SK-N-SH (cell line): ENCODE results near the gene FOCAD. TPM values are rescaled to one million over a fixed set of nuclear protein-coding genes. Genes with fewer than 3 reads are reported as not detected.

ENCODE experiments used
- CTCF ChIA-PET: fragments of 300-600, 350-600 bp; formaldehyde crosslinking; extraction: SDS; loops from one replicate; lab custom pipeline; 2021; lab: Yijun Ruan, JAX
- POLR2A ChIA-PET: fragments of 350-600 bp; sonication (Branson Sonifier 250); formaldehyde crosslinking; extraction: SDS; loops from one replicate; lab custom pipeline; 2020; ENCODE audit warnings: antibody characterized with exemption, inconsistent platforms; lab: Yijun Ruan, JAX
- DNase-seq: peaks from one replicate; pipeline ENCODE4 v3.0.0; 2012
- H2AFZ ChIP-seq: fragments of 200-600 bp; sonication (generic); 2 replicates; pipeline ENCODE4 v1.8.1; 2016; ENCODE audit warnings: antibody characterized with exemption, mild to moderate bottlenecking, low read depth
- H3F3A ChIP-seq: fragments of 200-600 bp; sonication (generic); replicated peaks from 2 replicates; pipeline ENCODE3; 2016; ENCODE audit warnings: antibody characterized with exemption, mild to moderate bottlenecking; ENCODE audit not compliant: insufficient read depth
- H3K27ac ChIP-seq, 2 experiments: fragments of 200-500 bp in 1 of 2; fragments of 200-600 bp in 1 of 2; sonication (Bioruptor generic) in 1 of 2; sonication (generic), shearing (Covaris generic) in 1 of 2; 2 replicates each; pipeline versions ENCODE4 v1.5.1 to v1.6.1; 2014 to 2016; ENCODE audit warnings: low read depth in 2 of 2, inconsistent platforms in 1 of 2, low read length in 1 of 2, mild to moderate bottlenecking in 1 of 2, mixed read lengths in 1 of 2
- H3K27me3 ChIP-seq: fragments of 200-600 bp; sonication (generic), shearing (Covaris generic); 2 replicates; pipeline ENCODE4 v1.6.1; 2016; ENCODE audit warnings: mixed run types; ENCODE audit not compliant: insufficient read depth
- H3K36me3 ChIP-seq, 2 experiments: fragments of 200-500 bp in 1 of 2; fragments of 200-600 bp in 1 of 2; sonication (Bioruptor generic) in 1 of 2; sonication (generic) in 1 of 2; replicated peaks in 1 of 2; 2 replicates each; pipeline versions ENCODE3 to v1.5.1; 2014 to 2016; ENCODE audit warnings: low read length in 1 of 2, mild to moderate bottlenecking in 1 of 2; ENCODE audit not compliant: insufficient read depth in 2 of 2, control insufficient read depth in 1 of 2
- H3K4me1 ChIP-seq, 2 experiments: fragments of 200-500 bp in 1 of 2; fragments of 200-600 bp in 1 of 2; sonication (Bioruptor generic) in 1 of 2; sonication (generic), shearing (Covaris generic) in 1 of 2; 2 replicates each; pipeline versions ENCODE4 v1.5.1 to v1.6.1; 2014 to 2016; ENCODE audit warnings: low read depth in 1 of 2, low read length in 1 of 2, mixed run types in 1 of 2; ENCODE audit not compliant: insufficient read depth in 2 of 2, control insufficient read depth in 1 of 2
- H3K4me2 ChIP-seq: fragments of 200-600 bp; sonication (generic), shearing (Covaris generic); 2 replicates; pipeline ENCODE4 v1.6.1; 2017; ENCODE audit warnings: mixed run types
- H3K4me3 ChIP-seq, 2 experiments: fragments of 200-500 bp in 1 of 2; fragments of 200-600 bp in 1 of 2; sonication (Bioruptor generic) in 1 of 2; sonication (generic), shearing (Covaris generic) in 1 of 2; 2 replicates each; pipeline versions ENCODE4 v1.5.1 to v1.8.1; 2014 to 2016; ENCODE audit warnings: low read depth in 2 of 2, inconsistent platforms in 1 of 2, low read length in 1 of 2, mild to moderate bottlenecking in 1 of 2, mixed read lengths in 1 of 2, moderate library complexity in 1 of 2
- H3K79me2 ChIP-seq: fragments of 200-600 bp; sonication (generic); 2 replicates; pipeline ENCODE4 v1.8.1; 2017; ENCODE audit warnings: mild to moderate bottlenecking; ENCODE audit not compliant: insufficient read depth
- H3K9ac ChIP-seq: fragments of 200-600 bp; sonication (generic); 2 replicates; pipeline ENCODE4 v1.6.1; 2017; ENCODE audit warnings: mixed run types
- H3K9me2 ChIP-seq: fragments of 200-600 bp; sonication (generic); 2 replicates; pipeline ENCODE4 v1.6.1; 2017; ENCODE audit warnings: mixed run types
- H3K9me3 ChIP-seq: fragments of 200-600 bp; sonication (generic); 2 replicates; pipeline ENCODE4 v1.6.1; 2017; ENCODE audit warnings: mixed run types, mild to moderate bottlenecking, moderate library complexity
- H4K20me1 ChIP-seq: fragments of 200-600 bp; sonication (generic); 2 replicates; pipeline ENCODE4 v1.6.1; 2017; ENCODE audit warnings: mild to moderate bottlenecking, mixed run types; ENCODE audit not compliant: insufficient read depth
- FOSL2 ChIP-seq: IDR thresholded peaks from 2 replicates; pipeline ENCODE4 v1.4.0; 2012; ENCODE audit warnings: low read depth, mild to moderate bottlenecking, moderate library complexity, borderline replicate concordance
- FOXJ3 ChIP-seq: sonication (generic); formaldehyde crosslinking; IDR thresholded peaks from 2 replicates; pipeline ENCODE4 v1.5.1; 2020; ENCODE audit warnings: mild to moderate bottlenecking, missing genetic modification reagents
- GATA2 ChIP-seq: sonication (generic); formaldehyde crosslinking; IDR thresholded peaks from 2 replicates; pipeline ENCODE4 v1.5.0; 2020; ENCODE audit warnings: mild to moderate bottlenecking, missing genetic modification reagents
- MEF2A ChIP-seq: IDR thresholded peaks from 2 replicates; pipeline ENCODE4 v1.4.0; 2012; ENCODE audit warnings: low read depth, borderline replicate concordance
- NRF1 ChIP-seq: IDR thresholded peaks from 2 replicates; pipeline ENCODE4 v1.6.1; 2012; ENCODE audit warnings: low read depth, mild to moderate bottlenecking, low read length
- RCOR1 ChIP-seq: fragments of 150-350 bp; IDR thresholded peaks from 2 replicates; pipeline ENCODE4 v1.6.1; 2017; ENCODE audit warnings: antibody characterized with exemption, low read length
- RFX5 ChIP-seq: IDR thresholded peaks from 2 replicates; pipeline ENCODE4 v1.6.1; 2012; ENCODE audit warnings: mild to moderate bottlenecking, improper control_type of control experiment, low read length
- SIN3A ChIP-seq: IDR thresholded peaks from 2 replicates; pipeline ENCODE4 v1.6.1; 2012; ENCODE audit warnings: low read depth, mild to moderate bottlenecking, low read length, moderate library complexity, borderline replicate concordance
- USF1 ChIP-seq: IDR thresholded peaks from 2 replicates; pipeline ENCODE4 v1.4.0; 2012; ENCODE audit warnings: low read depth, borderline replicate concordance
- WGBS: methylation state at CpG from one replicate; pipeline ENCODE4 v1.1.6; 2017; ENCODE audit warnings: low lambda C conversion rate; 5-methylcytosine and 5-hydroxymethylcytosine counted together
- polyA plus RNA-seq, 3 experiments: library from polyadenylated mRNA; depleted of rRNA; stranded (reverse); fragments of >200 nt; gene quantifications; 2 replicates each; pipeline ENCODE4 v1.2.3, GENCODE V29; 2012
- TF ChIP-seq, protein P1 (sequence below): fragments of 150-350 bp; IDR thresholded peaks from 2 replicates; pipeline ENCODE4 v1.6.1; 2016; ENCODE audit warnings: mild to moderate bottlenecking, low read depth, low read length
- TF ChIP-seq, protein P2 (sequence below): fragments of 200-600 bp; sonication (generic); IDR thresholded peaks from 2 replicates; pipeline ENCODE4 v1.6.1; 2017; ENCODE audit warnings: antibody characterized with exemption, mild to moderate bottlenecking, moderate library complexity
- TF ChIP-seq, protein P3 (sequence below): IDR thresholded peaks from 2 replicates; pipeline ENCODE4; 2012

The FOCAD gene
- polyA plus RNA-seq, 1 of the 3 experiments (the other 2 are of a cell fraction), result 15.8 TPM

DNA sequence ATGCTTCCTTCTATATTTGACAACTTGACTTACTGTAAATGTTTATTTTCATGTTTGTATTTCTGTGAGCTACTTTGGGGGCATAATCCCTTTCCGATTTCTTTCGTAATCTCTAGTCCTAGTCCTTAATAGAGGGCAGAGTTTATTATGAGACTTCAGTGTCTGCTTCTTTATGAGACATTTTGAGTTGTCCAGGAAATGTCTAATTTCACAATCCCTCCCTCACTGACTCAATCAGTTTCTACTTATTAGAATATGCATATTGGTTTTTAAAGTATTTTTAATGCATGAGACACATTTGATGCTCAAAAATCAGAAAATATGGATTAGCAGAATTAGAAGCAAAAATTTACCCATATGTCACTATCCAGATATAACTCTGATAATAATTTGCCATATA is 160.9 kb downstream of the FOCAD start (continued):
- no peak for TF ChIP-seq MEF2A

- DNase-seq, result no peak
- Histone ChIP-seq H2AFZ (no peak overlapping the region), H3K4me1 (no peaks in the 10 kb centered on the region), H3K9me2 (no peaks in the 10 kb centered on the region), H3K9me3 (no peaks in the 10 kb centered on the region), H3F3A (no peaks in the 10 kb centered on the region), H3K36me3 (peaks cover 0 to 3% of the 10 kb centered on the region in 2 experiments), H3K27me3 (no peaks in the 10 kb centered on the region), H3K9ac (no peak overlapping the region), H3K27ac (no peak overlapping the region), H4K20me1 (no peaks in the 10 kb centered on the region), H3K4me3 (no peak overlapping the region), H3K79me2 (no peaks in the 10 kb centered on the region), H3K4me2 (no peak overlapping the region)
- ChIA-PET POLR2A (no interaction called here), CTCF (no interaction called here)
- TF ChIP-seq, protein P1, sequence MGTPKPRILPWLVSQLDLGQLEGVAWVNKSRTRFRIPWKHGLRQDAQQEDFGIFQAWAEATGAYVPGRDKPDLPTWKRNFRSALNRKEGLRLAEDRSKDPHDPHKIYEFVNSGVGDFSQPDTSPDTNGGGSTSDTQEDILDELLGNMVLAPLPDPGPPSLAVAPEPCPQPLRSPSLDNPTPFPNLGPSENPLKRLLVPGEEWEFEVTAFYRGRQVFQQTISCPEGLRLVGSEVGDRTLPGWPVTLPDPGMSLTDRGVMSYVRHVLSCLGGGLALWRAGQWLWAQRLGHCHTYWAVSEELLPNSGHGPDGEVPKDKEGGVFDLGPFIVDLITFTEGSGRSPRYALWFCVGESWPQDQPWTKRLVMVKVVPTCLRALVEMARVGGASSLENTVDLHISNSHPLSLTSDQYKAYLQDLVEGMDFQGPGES, result no peak
- TF ChIP-seq RCOR1 (no peak), RFX5 (no peak), USF1 (no peak), GATA2 (CRISPR knock-in tag) (no peak), SIN3A (no peak), FOSL2 (no peak), NRF1 (no peak)
- WGBS, result 76% methylated on average over 2 of the region's 2 CpGs
These were observed 164.4 kb downstream of the FOCAD start for GRCh38 chr9:20848490-20848889.

GRCh38 chr9:20853866-20854265 is 169.8 kb downstream of the FOCAD start:
- TF ChIP-seq, protein P2, sequence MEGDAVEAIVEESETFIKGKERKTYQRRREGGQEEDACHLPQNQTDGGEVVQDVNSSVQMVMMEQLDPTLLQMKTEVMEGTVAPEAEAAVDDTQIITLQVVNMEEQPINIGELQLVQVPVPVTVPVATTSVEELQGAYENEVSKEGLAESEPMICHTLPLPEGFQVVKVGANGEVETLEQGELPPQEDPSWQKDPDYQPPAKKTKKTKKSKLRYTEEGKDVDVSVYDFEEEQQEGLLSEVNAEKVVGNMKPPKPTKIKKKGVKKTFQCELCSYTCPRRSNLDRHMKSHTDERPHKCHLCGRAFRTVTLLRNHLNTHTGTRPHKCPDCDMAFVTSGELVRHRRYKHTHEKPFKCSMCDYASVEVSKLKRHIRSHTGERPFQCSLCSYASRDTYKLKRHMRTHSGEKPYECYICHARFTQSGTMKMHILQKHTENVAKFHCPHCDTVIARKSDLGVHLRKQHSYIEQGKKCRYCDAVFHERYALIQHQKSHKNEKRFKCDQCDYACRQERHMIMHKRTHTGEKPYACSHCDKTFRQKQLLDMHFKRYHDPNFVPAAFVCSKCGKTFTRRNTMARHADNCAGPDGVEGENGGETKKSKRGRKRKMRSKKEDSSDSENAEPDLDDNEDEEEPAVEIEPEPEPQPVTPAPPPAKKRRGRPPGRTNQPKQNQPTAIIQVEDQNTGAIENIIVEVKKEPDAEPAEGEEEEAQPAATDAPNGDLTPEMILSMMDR, result no peak
- TF ChIP-seq NRF1 (no peak), FOXJ3 (CRISPR knock-in tag) (no peak)
- TF ChIP-seq, protein P3, sequence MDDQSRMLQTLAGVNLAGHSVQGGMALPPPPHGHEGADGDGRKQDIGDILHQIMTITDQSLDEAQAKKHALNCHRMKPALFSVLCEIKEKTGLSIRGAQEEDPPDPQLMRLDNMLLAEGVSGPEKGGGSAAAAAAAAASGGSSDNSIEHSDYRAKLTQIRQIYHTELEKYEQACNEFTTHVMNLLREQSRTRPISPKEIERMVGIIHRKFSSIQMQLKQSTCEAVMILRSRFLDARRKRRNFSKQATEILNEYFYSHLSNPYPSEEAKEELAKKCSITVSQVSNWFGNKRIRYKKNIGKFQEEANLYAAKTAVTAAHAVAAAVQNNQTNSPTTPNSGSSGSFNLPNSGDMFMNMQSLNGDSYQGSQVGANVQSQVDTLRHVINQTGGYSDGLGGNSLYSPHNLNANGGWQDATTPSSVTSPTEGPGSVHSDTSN, result no peak
- H3K4me2 ChIP-seq, result no peak overlapping the region

More at GRCh38 chr9:20853866-20854265, 169.8 kb downstream of the FOCAD start:
- Histone ChIP-seq H3K27me3 (no peaks in the 10 kb centered on the region), H3K79me2 (no peaks in the 10 kb centered on the region), H2AFZ (no peak overlapping the region), H3K36me3 (peaks cover 0 to 18% of the 10 kb centered on the region in 2 experiments), H3K9me3 (no peaks in the 10 kb centered on the region; the same call in 1 of the 2 replicates), H3F3A (no peaks in the 10 kb centered on the region), H3K9me2 (no peaks in the 10 kb centered on the region), H3K4me3 (no peak overlapping the region), H3K27ac (no peak overlapping the region), H3K4me1 (no peaks in the 10 kb centered on the region), H3K9ac (no peak overlapping the region), H4K20me1 (no peaks in the 10 kb centered on the region)
- CTCF ChIA-PET, result interaction anchor here (0.7 kb wide), 1 partner anchor 20 kb away, joined by 4 read pairs; no protein-coding TSS in a partner anchor
- DNase-seq, result no peak
- 96% methylated on average over 2 of the region's 2 CpGs for WGBS
- POLR2A ChIA-PET, result no interaction called here
